ENCODE data around the gene OAT. TPM values are rescaled to one million over a fixed set of nuclear protein-coding genes. Genes with fewer than 3 reads are reported as not detected.
A peak's percentile ranks its signal among the peaks of the same experiment; 100 is the strongest.

Gene OAT
- total and polyA plus RNA-seq, 4 donors, result 25.1 to 255 (median 69.1) TPM

DNA sequence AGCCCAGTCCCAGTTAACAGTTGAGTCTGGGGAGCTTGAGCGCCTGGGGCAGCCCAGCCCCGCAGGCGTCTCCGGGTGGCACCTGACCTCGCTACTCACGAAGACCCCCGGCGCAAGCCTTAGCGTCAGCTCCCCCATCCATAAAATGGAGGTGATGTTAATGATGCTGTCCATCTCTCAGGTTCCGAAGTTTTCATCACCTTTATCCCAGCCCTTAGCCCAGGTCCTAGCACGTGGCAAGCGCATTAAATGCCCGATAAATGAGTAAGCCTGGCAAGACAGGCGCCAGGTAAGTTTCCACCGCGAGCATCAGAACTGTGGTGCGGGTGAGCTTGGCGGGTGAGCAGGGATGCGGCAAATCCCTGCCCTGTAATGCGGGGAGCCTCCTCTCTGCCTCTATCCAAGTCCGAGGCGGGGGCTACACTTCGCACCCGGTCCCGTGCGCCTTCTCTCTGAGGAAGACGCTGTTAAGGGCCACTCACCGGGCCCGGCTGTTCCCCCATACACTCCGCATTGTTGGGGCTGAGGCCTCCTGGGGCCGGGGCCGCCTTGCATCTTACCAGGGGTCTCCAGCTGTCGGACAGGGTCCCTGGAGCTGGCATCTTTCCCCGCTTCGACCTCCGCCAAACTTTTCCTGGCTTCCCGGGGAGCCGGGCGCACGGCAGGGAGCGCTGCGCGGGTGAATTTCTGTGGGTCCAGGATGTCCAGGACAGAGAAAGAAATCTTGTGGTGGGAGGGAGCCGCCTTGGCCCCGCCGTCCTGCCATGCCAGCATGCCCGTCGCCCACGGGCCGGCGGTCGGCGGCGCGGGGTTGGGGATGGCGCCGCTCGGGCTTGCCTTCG lies 30.7 kb upstream of the OAT start:
- peak overlapping the region in 1 of 3 donors; percentile 38 for H3K4me3 ChIP-seq (ENCODE audit: low read depth in 1 of 3, low read length in 3 of 3)
- no peak for DNase-seq (ENCODE audit: low spot score)

DNA sequence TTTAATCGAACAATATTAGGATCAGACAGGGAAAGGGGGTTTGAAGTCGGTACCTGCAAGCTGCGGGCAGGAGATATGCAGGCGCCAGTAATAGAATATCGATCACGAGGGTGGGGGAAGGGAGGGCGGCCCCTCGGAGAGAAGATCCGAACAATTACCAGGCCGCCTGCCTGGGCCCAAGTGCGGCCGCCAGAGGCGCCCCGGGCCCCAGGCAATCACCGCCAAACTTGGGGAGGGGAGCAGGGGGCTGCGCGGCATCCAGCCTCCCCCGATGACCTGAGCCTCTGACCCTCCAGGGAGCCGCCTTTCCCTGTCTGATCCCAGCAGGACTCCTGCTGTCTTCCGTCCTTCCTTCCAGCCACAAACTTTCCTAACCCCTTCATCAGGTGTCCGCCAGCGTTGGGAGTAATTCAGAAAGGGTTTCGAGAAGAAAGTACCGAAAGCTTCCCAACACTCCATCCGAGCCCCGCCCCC lies 30.0 kb upstream of the OAT start:
- Histone ChIP-seq H3K9ac (ENCODE audit: low read depth in 1 of 2, low read length in 2 of 2) (no peak overlapping the region), H3K27me3 (ENCODE audit: control insufficient read depth in 4 of 4, insufficient read depth in 4 of 4, low read length in 3 of 4) (peaks cover 5 to 21% (median 18%) of the 10 kb centered on the region in 4 donors), H3K4me3 (ENCODE audit: low read depth in 1 of 3, low read length in 3 of 3) (no peak overlapping the region)

More for the DNA sequence above, 30.7 kb upstream of the OAT start:
- H3K27me3 ChIP-seq (ENCODE audit: control insufficient read depth in 4 of 4, insufficient read depth in 4 of 4, low read length in 3 of 4), result peaks cover 5 to 26% (median 20%) of the 10 kb centered on the region in 4 donors
- H3K9ac ChIP-seq (ENCODE audit: low read depth in 1 of 2, low read length in 2 of 2), result no peak overlapping the region
- H3K27ac ChIP-seq (ENCODE audit: low read depth in 1 of 2, low read length in 2 of 2), result no peak overlapping the region
- H3K36me3 ChIP-seq (ENCODE audit: control insufficient read depth in 4 of 4, insufficient read depth in 3 of 4, low read depth in 1 of 4, low read length in 3 of 4), result no peaks in the 10 kb centered on the region
- no peaks in the 10 kb centered on the region for H3K9me3 ChIP-seq (ENCODE audit: control insufficient read depth in 4 of 4, low read length in 3 of 4)
- WGBS, result 4% methylated on average over 59 of the region's 59 CpGs
- peaks cover 9 to 28% (median 20%) of the 10 kb centered on the region in 4 donors for H3K4me1 ChIP-seq (ENCODE audit: control insufficient read depth in 4 of 4, insufficient read depth in 4 of 4, low read length in 3 of 4)
- TF ChIP-seq, protein P1, sequence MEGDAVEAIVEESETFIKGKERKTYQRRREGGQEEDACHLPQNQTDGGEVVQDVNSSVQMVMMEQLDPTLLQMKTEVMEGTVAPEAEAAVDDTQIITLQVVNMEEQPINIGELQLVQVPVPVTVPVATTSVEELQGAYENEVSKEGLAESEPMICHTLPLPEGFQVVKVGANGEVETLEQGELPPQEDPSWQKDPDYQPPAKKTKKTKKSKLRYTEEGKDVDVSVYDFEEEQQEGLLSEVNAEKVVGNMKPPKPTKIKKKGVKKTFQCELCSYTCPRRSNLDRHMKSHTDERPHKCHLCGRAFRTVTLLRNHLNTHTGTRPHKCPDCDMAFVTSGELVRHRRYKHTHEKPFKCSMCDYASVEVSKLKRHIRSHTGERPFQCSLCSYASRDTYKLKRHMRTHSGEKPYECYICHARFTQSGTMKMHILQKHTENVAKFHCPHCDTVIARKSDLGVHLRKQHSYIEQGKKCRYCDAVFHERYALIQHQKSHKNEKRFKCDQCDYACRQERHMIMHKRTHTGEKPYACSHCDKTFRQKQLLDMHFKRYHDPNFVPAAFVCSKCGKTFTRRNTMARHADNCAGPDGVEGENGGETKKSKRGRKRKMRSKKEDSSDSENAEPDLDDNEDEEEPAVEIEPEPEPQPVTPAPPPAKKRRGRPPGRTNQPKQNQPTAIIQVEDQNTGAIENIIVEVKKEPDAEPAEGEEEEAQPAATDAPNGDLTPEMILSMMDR (IDR thresholded peaks at IDR 0.05; ENCODE audit: low read depth, low read length, missing input control), result no peak
- TF ChIP-seq, protein P2, sequence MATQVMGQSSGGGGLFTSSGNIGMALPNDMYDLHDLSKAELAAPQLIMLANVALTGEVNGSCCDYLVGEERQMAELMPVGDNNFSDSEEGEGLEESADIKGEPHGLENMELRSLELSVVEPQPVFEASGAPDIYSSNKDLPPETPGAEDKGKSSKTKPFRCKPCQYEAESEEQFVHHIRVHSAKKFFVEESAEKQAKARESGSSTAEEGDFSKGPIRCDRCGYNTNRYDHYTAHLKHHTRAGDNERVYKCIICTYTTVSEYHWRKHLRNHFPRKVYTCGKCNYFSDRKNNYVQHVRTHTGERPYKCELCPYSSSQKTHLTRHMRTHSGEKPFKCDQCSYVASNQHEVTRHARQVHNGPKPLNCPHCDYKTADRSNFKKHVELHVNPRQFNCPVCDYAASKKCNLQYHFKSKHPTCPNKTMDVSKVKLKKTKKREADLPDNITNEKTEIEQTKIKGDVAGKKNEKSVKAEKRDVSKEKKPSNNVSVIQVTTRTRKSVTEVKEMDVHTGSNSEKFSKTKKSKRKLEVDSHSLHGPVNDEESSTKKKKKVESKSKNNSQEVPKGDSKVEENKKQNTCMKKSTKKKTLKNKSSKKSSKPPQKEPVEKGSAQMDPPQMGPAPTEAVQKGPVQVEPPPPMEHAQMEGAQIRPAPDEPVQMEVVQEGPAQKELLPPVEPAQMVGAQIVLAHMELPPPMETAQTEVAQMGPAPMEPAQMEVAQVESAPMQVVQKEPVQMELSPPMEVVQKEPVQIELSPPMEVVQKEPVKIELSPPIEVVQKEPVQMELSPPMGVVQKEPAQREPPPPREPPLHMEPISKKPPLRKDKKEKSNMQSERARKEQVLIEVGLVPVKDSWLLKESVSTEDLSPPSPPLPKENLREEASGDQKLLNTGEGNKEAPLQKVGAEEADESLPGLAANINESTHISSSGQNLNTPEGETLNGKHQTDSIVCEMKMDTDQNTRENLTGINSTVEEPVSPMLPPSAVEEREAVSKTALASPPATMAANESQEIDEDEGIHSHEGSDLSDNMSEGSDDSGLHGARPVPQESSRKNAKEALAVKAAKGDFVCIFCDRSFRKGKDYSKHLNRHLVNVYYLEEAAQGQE (IDR thresholded peaks at IDR 0.05), result peak; percentile 38

More for the DNA sequence above, 30.0 kb upstream of the OAT start:
- H3K9me3 ChIP-seq (ENCODE audit: control insufficient read depth in 4 of 4, low read length in 3 of 4), result no peaks in the 10 kb centered on the region
- H3K4me1 ChIP-seq (ENCODE audit: control insufficient read depth in 4 of 4, insufficient read depth in 4 of 4, low read length in 3 of 4), result peaks cover 9 to 28% (median 20%) of the 10 kb centered on the region in 4 donors
- no peaks in the 10 kb centered on the region for H3K36me3 ChIP-seq (ENCODE audit: control insufficient read depth in 4 of 4, insufficient read depth in 3 of 4, low read depth in 1 of 4, low read length in 3 of 4)
- DNase-seq (ENCODE audit: low spot score), result no peak
- H3K27ac ChIP-seq (ENCODE audit: low read depth in 1 of 2, low read length in 2 of 2), result no peak overlapping the region
- 4% methylated on average over 26 of the region's 26 CpGs for WGBS
- TF ChIP-seq EGR1 (IDR thresholded peaks at IDR 0.05; ENCODE audit: low read depth in 2 of 2) (no peak), RXRA (IDR thresholded peaks at IDR 0.05) (no peak), TAF1 (conservative IDR thresholded peaks at IDR 0.05) (no peak), SP1 (IDR thresholded peaks at IDR 0.05) (no peak), FOXA1 (IDR thresholded peaks at IDR 0.05) (no peak), GABPA (IDR thresholded peaks at IDR 0.05 in 1 of 2, conservative IDR thresholded peaks at IDR 0.05 in 1 of 2) (no peak), HNF4A (conservative IDR thresholded peaks at IDR 0.05) (no peak), YY1 (IDR thresholded peaks at IDR 0.05) (no peak), RAD21 (IDR thresholded peaks at IDR 0.05) (no peak), FOXA2 (IDR thresholded peaks at IDR 0.05) (no peak)
- TF ChIP-seq, protein P3, sequence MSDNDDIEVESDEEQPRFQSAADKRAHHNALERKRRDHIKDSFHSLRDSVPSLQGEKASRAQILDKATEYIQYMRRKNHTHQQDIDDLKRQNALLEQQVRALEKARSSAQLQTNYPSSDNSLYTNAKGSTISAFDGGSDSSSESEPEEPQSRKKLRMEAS (IDR thresholded peaks at IDR 0.05), result no peak
- TF ChIP-seq, protein P1 (IDR thresholded peaks at IDR 0.05; ENCODE audit: low read depth, low read length, missing input control), result no peak
- TF ChIP-seq, protein P2 (IDR thresholded peaks at IDR 0.05), result no peak
